ENCODE data around the gene SLC6A3.
"Not testable (repeated sequence)": the region's sequence is repeated elsewhere in the genome, so short reads cannot be mapped to it uniquely, and the experiment has no call there.

The SLC6A3 gene

GRCh38 chr5:1461396-1461795, 16.2 kb upstream of the SLC6A3 start:
- no peak for TF ChIP-seq SPI1 (IDR thresholded peaks at IDR 0.05; ENCODE audit: borderline replicate concordance, low read depth)
- no peak for TF ChIP-seq POLR2AphosphoS5 (IDR thresholded peaks at IDR 0.05; ENCODE audit: low read depth)
- TF ChIP-seq GABPA (IDR thresholded peaks at IDR 0.05; ENCODE audit: low read depth), result no peak
- TF ChIP-seq CTCF (IDR thresholded peaks at IDR 0.05; ENCODE audit: insufficient read depth, low read length), result no peak
- TF ChIP-seq REST (IDR thresholded peaks at IDR 0.05; ENCODE audit: insufficient replicate concordance, low read depth), result no peak
- Histone ChIP-seq H3K27ac (replicated peaks) (no peak overlapping the region), H3K4me3 (replicated peaks; ENCODE audit: insufficient read depth, low read length) (no peak overlapping the region), H3K27me3 (ENCODE audit: insufficient read depth, poor library complexity, severe bottlenecking) (no peaks in the 10 kb centered on the region)
- no peak for DNase-seq (ENCODE audit: low read depth in 1 of 2, low spot score in 1 of 2)

GRCh38 chr5:1460054-1460682, 14.9 kb upstream of the SLC6A3 start:
- no peak overlapping the region for H3K27ac ChIP-seq (replicated peaks)
- DNase-seq (ENCODE audit: low read depth in 1 of 2, low spot score in 1 of 2), result no peak
- no peak overlapping the region for H3K4me3 ChIP-seq (replicated peaks; ENCODE audit: insufficient read depth, low read length)
- H3K27me3 ChIP-seq (ENCODE audit: insufficient read depth, poor library complexity, severe bottlenecking), result no peaks in the 10 kb centered on the region
- TF ChIP-seq CTCF (IDR thresholded peaks at IDR 0.05; ENCODE audit: insufficient read depth, low read length), result no peak
- TF ChIP-seq REST (IDR thresholded peaks at IDR 0.05; ENCODE audit: insufficient replicate concordance, low read depth), result no peak
- no peak for TF ChIP-seq SPI1 (IDR thresholded peaks at IDR 0.05; ENCODE audit: borderline replicate concordance, low read depth)
- no peak for TF ChIP-seq GABPA (IDR thresholded peaks at IDR 0.05; ENCODE audit: low read depth)

- H3K4me3 ChIP-seq (replicated peaks; ENCODE audit: insufficient read depth, low read length); H3K27ac ChIP-seq (replicated peaks); DNase-seq (ENCODE audit: low read depth in 1 of 2, low spot score in 1 of 2); H3K27me3 ChIP-seq (ENCODE audit: insufficient read depth, poor library complexity, severe bottlenecking): not testable (repeated sequence)
Measured at GRCh38 chr5:1459435-1459834, 14.2 kb upstream of the SLC6A3 start.

GRCh38 chr5:1456110-1456881, 11.1 kb upstream of the SLC6A3 start:
- not testable (repeated sequence) for H3K27ac ChIP-seq (replicated peaks); H3K4me3 ChIP-seq (replicated peaks; ENCODE audit: insufficient read depth, low read length); DNase-seq (ENCODE audit: low read depth in 1 of 2, low spot score in 1 of 2); H3K27me3 ChIP-seq (ENCODE audit: insufficient read depth, poor library complexity, severe bottlenecking)

- H3K4me3 ChIP-seq (replicated peaks; ENCODE audit: insufficient read depth, low read length), result no peak overlapping the region
- H3K27me3 ChIP-seq (ENCODE audit: insufficient read depth, poor library complexity, severe bottlenecking), result peaks cover 3% of the 10 kb centered on the region
- no peak for TF ChIP-seq SPI1 (IDR thresholded peaks at IDR 0.05; ENCODE audit: borderline replicate concordance, low read depth)
- TF ChIP-seq CTCF (IDR thresholded peaks at IDR 0.05; ENCODE audit: insufficient read depth, low read length), result no peak
- TF ChIP-seq GABPA (IDR thresholded peaks at IDR 0.05; ENCODE audit: low read depth), result no peak
- TF ChIP-seq POLR2AphosphoS5 (IDR thresholded peaks at IDR 0.05; ENCODE audit: low read depth), result no peak
- TF ChIP-seq REST (IDR thresholded peaks at IDR 0.05; ENCODE audit: insufficient replicate concordance, low read depth), result no peak
- no peak for DNase-seq (ENCODE audit: low read depth in 1 of 2, low spot score in 1 of 2)
- H3K27ac ChIP-seq (replicated peaks), result no peak overlapping the region
Measured at GRCh38 chr5:1453613-1454012, 8.4 kb upstream of the SLC6A3 start.
